ENCODE results near the gene ZBTB25.

ZBTB25 gene

GRCh38 chr14:64407329-64407728 is 96.3 kb downstream of the ZBTB25 start:
- TF ChIP-seq, protein P1, sequence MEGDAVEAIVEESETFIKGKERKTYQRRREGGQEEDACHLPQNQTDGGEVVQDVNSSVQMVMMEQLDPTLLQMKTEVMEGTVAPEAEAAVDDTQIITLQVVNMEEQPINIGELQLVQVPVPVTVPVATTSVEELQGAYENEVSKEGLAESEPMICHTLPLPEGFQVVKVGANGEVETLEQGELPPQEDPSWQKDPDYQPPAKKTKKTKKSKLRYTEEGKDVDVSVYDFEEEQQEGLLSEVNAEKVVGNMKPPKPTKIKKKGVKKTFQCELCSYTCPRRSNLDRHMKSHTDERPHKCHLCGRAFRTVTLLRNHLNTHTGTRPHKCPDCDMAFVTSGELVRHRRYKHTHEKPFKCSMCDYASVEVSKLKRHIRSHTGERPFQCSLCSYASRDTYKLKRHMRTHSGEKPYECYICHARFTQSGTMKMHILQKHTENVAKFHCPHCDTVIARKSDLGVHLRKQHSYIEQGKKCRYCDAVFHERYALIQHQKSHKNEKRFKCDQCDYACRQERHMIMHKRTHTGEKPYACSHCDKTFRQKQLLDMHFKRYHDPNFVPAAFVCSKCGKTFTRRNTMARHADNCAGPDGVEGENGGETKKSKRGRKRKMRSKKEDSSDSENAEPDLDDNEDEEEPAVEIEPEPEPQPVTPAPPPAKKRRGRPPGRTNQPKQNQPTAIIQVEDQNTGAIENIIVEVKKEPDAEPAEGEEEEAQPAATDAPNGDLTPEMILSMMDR (IDR thresholded peaks at IDR 0.05; ENCODE audit: low read depth, low read length): no peak
- no peak overlapping the region for H3K4me3 ChIP-seq (ENCODE audit: low read depth, low read length)
- in situ Hi-C loops (cut with HindIII; ENCODE audit: low sequenced_read_pairs): no loop called here
- no peak for DNase-seq (ENCODE audit: low read depth, low spot score)

DNA sequence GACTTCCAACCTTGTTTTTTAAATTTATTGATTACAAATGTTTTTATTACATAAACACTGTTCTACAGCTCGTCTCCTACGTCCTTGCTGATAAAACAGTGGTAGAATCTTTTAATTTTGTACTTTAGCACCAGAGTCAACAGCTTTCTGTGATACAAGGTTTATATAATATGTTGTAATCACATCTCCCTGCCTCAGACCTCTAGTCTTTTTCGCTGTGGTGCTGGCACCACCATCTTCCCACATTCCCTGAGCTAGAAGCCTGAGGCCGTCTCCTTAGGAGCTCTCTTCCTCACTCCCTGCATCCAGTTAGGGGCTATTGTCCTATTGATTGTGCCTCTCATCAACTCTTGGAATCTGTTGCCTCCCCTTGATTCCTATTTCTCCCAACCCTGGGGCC is 98.3 kb downstream of the ZBTB25 start:
- TF ChIP-seq, protein P1 (IDR thresholded peaks at IDR 0.05; ENCODE audit: low read depth, low read length): no peak
- DNase-seq (ENCODE audit: low read depth, low spot score): no peak
- H3K4me3 ChIP-seq (ENCODE audit: low read depth, low read length): no peak overlapping the region
- in situ Hi-C loops (cut with HindIII; ENCODE audit: low sequenced_read_pairs): no loop called here

GRCh38 chr14:64401949-64402348 is 101.7 kb downstream of the ZBTB25 start:
- TF ChIP-seq, protein P1 (IDR thresholded peaks at IDR 0.05; ENCODE audit: low read depth, low read length): no peak
- no peak for DNase-seq (ENCODE audit: low read depth, low spot score)
- no peak overlapping the region for H3K4me3 ChIP-seq (ENCODE audit: low read depth, low read length)
- in situ Hi-C loops (cut with HindIII; ENCODE audit: low sequenced_read_pairs): no loop called here

GRCh38 chr14:64400829-64401459 is 102.7 kb downstream of the ZBTB25 start:
- TF ChIP-seq, protein P1 (IDR thresholded peaks at IDR 0.05; ENCODE audit: low read depth, low read length): no peak
- no peak overlapping the region for H3K4me3 ChIP-seq (ENCODE audit: low read depth, low read length)
- in situ Hi-C loops (cut with HindIII; ENCODE audit: low sequenced_read_pairs): no loop called here
- DNase-seq (ENCODE audit: low read depth, low spot score): no peak
